C4-2B (cell line): Measurements from ENCODE around the gene KLF4.

ENCODE experiments used
- H3K27ac ChIP-seq: fragments of 450-650 bp; 2 replicates; pipeline ENCODE4 v1.5.1; 2017
- CTCF ChIP-seq: fragments of 450-650 bp; conservative IDR thresholded peaks from 2 replicates; pipeline ENCODE4 v1.5.1; 2017; ENCODE audit warnings: mild to moderate bottlenecking
- ZFX ChIP-seq: fragments of 450-650 bp; IDR thresholded peaks from 2 replicates; pipeline ENCODE4 v1.6.1; 2017

KLF4 gene

GRCh38 chr9:107491081-107492053 lies 1.8 kb upstream of the KLF4 start:
- TF ChIP-seq CTCF, result no peak
- no peak for TF ChIP-seq ZFX
- H3K27ac ChIP-seq, result no peak overlapping the region

- H3K27ac ChIP-seq, result peak overlapping the region; percentile 68
Measured at GRCh38 chr9:107490606-107490970, 1.0 kb upstream of the KLF4 start.

GRCh38 chr9:107489144-107489673 lies 360 bp downstream of the KLF4 start:
- H3K27ac ChIP-seq, result peak overlapping the region; percentile 68

GRCh38 chr9:107488375-107489143 lies 1.0 kb downstream of the KLF4 start:
- TF ChIP-seq CTCF, result no peak; the same call in 1 of the 2 replicates
- TF ChIP-seq ZFX, result no peak
- peak overlapping the region; percentile 68 for H3K27ac ChIP-seq

More at GRCh38 chr9:107489144-107489673, 360 bp downstream of the KLF4 start:
- TF ChIP-seq CTCF, result no peak
- no peak for TF ChIP-seq ZFX

- peak overlapping the region; percentile 68; the same call in 1 of the 2 replicates for H3K27ac ChIP-seq
- TF ChIP-seq CTCF (no peak), ZFX (no peak)
Measured at GRCh38 chr9:107487521-107488374, 1.8 kb downstream of the KLF4 start.

- TF ChIP-seq ZFX (no peak), CTCF (no peak)
- no peak overlapping the region for H3K27ac ChIP-seq
Measured at GRCh38 chr9:107486674-107487520, 2.7 kb downstream of the KLF4 start.
